ENCODE results near the gene COL15A1.

DNA sequence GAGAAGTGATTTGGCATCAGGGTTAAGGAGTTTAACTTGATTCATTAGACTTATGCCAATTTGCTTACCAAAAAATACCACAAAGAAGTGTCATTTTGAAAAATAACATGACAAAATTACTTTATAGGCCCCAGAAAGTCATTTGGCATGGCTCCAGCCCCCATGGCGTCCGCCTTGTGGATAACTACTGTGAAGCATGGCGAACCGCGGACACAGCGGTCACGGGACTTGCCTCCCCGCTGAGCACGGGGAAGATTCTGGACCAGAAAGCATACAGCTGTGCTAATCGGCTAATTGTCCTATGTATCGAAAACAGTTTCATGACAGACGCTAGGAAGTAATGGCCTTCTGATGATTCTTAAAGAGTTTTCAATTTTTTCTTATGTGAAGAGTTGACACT lies 125.8 kb downstream of the COL15A1 start:
- TF ChIP-seq, protein P1, sequence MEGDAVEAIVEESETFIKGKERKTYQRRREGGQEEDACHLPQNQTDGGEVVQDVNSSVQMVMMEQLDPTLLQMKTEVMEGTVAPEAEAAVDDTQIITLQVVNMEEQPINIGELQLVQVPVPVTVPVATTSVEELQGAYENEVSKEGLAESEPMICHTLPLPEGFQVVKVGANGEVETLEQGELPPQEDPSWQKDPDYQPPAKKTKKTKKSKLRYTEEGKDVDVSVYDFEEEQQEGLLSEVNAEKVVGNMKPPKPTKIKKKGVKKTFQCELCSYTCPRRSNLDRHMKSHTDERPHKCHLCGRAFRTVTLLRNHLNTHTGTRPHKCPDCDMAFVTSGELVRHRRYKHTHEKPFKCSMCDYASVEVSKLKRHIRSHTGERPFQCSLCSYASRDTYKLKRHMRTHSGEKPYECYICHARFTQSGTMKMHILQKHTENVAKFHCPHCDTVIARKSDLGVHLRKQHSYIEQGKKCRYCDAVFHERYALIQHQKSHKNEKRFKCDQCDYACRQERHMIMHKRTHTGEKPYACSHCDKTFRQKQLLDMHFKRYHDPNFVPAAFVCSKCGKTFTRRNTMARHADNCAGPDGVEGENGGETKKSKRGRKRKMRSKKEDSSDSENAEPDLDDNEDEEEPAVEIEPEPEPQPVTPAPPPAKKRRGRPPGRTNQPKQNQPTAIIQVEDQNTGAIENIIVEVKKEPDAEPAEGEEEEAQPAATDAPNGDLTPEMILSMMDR (optimal IDR thresholded peaks at IDR 0.05 in 1 of 3, IDR thresholded peaks at IDR 0.05 in 1 of 3, conservative IDR thresholded peaks at IDR 0.05 in 1 of 3; ENCODE audit: extremely low read depth in 1 of 3, insufficient read depth in 2 of 3, low read length in 3 of 3), result no peak
- TF ChIP-seq EZH2 (IDR thresholded peaks at IDR 0.05; ENCODE audit: low read length), result no peak
